ENCODE measurements around the gene LRFN2. TPM values are rescaled to one million over a fixed set of nuclear protein-coding genes. Genes with fewer than 3 reads are reported as not detected.

LRFN2 gene
- polyA plus RNA-seq, 3 donors: not detected

DNA sequence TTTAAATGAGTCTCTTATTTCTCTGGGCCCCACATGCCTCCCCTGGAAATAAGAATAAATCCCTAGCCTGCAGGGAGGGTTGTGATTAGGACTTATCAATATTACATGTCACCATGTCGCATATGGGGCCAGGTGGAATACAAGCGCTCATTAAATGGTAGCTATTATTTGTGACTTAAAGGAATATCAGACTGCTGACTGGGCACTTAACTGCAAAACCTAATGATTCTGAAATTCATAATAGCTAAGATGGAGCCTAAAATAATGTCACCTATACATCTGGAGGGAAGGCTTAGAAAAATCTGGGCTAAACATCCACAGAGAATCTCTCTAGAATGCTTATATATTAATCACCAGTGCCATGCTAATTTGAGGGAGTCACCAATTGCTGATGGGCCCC is 106.5 kb downstream of the LRFN2 start:
- Mint-ChIP-seq H3K9me3 (no peaks in the 10 kb centered on the region), H3K36me3 (no peaks in the 10 kb centered on the region), H3K4me1 (no peaks in the 10 kb centered on the region), H3K27me3 (ENCODE audit: low read depth in 3 of 3) (peaks cover 4 to 23% (median 19%) of the 10 kb centered on the region in 3 donors), H3K4me3 (no peak overlapping the region), H3K27ac (no peak overlapping the region)
- Histone ChIP-seq H3K36me3 (replicated peaks in 1 of 2; ENCODE audit: control insufficient read depth in 1 of 2, insufficient read depth in 2 of 2, low read length in 2 of 2) (no peaks in the 10 kb centered on the region), H3K4me3 (replicated peaks in 1 of 3; ENCODE audit: low read depth in 2 of 3, low read length in 3 of 3) (no peak overlapping the region), H3K9ac (ENCODE audit: insufficient read depth, low read length, poor library complexity, severe bottlenecking) (no peak overlapping the region), H3K27ac (ENCODE audit: low read depth in 1 of 2, low read length in 2 of 2) (no peak overlapping the region), H3K4me1 (ENCODE audit: control insufficient read depth in 1 of 2, insufficient read depth in 2 of 2, low read length in 2 of 2) (no peaks in the 10 kb centered on the region), H4K20me1 (ENCODE audit: insufficient read depth, low read length) (no peaks in the 10 kb centered on the region), H3K27me3 (ENCODE audit: control insufficient read depth in 2 of 2, insufficient read depth in 2 of 2, low read length in 2 of 2) (peaks cover 0 to 2% of the 10 kb centered on the region in 2 donors), H2AFZ (ENCODE audit: insufficient read depth, low read depth, low read length, poor library complexity, severe bottlenecking) (no peak overlapping the region), H3K4me2 (replicated peaks; ENCODE audit: extremely low read depth, low read length, poor library complexity, severe bottlenecking) (no peak overlapping the region), H3K79me2 (ENCODE audit: insufficient read depth, low read length) (no peaks in the 10 kb centered on the region), H3K9me3 (replicated peaks in 1 of 2; ENCODE audit: control insufficient read depth in 1 of 2, insufficient read depth in 1 of 2, low read length in 2 of 2) (no peaks in the 10 kb centered on the region)
- no peak for DNase-seq
- no CpG with 5 or more reads among the region's 2 CpGs for WGBS (ENCODE audit: insufficient coverage)
- intact Hi-C loops (cut with micrococcal nuclease): no loop called here
- TF ChIP-seq, protein P1, sequence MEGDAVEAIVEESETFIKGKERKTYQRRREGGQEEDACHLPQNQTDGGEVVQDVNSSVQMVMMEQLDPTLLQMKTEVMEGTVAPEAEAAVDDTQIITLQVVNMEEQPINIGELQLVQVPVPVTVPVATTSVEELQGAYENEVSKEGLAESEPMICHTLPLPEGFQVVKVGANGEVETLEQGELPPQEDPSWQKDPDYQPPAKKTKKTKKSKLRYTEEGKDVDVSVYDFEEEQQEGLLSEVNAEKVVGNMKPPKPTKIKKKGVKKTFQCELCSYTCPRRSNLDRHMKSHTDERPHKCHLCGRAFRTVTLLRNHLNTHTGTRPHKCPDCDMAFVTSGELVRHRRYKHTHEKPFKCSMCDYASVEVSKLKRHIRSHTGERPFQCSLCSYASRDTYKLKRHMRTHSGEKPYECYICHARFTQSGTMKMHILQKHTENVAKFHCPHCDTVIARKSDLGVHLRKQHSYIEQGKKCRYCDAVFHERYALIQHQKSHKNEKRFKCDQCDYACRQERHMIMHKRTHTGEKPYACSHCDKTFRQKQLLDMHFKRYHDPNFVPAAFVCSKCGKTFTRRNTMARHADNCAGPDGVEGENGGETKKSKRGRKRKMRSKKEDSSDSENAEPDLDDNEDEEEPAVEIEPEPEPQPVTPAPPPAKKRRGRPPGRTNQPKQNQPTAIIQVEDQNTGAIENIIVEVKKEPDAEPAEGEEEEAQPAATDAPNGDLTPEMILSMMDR (IDR thresholded peaks at IDR 0.05): no peak

- Histone ChIP-seq H4K20me1 (ENCODE audit: insufficient read depth, low read length) (no peaks in the 10 kb centered on the region), H3K4me2 (replicated peaks; ENCODE audit: extremely low read depth, low read length, poor library complexity, severe bottlenecking) (no peak overlapping the region), H3K27ac (ENCODE audit: low read depth in 1 of 2, low read length in 2 of 2) (no peak overlapping the region), H3K36me3 (replicated peaks in 1 of 2; ENCODE audit: control insufficient read depth in 1 of 2, insufficient read depth in 2 of 2, low read length in 2 of 2) (no peaks in the 10 kb centered on the region), H3K9ac (ENCODE audit: insufficient read depth, low read length, poor library complexity, severe bottlenecking) (no peak overlapping the region), H3K9me3 (replicated peaks in 1 of 2; ENCODE audit: control insufficient read depth in 1 of 2, insufficient read depth in 1 of 2, low read length in 2 of 2) (no peaks in the 10 kb centered on the region), H3K4me1 (ENCODE audit: control insufficient read depth in 1 of 2, insufficient read depth in 2 of 2, low read length in 2 of 2) (no peaks in the 10 kb centered on the region), H3K4me3 (replicated peaks in 1 of 3; ENCODE audit: low read depth in 2 of 3, low read length in 3 of 3) (no peak overlapping the region), H3K79me2 (ENCODE audit: insufficient read depth, low read length) (no peaks in the 10 kb centered on the region), H3K27me3 (ENCODE audit: control insufficient read depth in 2 of 2, insufficient read depth in 2 of 2, low read length in 2 of 2) (no peaks in the 10 kb centered on the region), H2AFZ (ENCODE audit: insufficient read depth, low read depth, low read length, poor library complexity, severe bottlenecking) (no peak overlapping the region)
- WGBS (ENCODE audit: insufficient coverage): 71% methylated on average over 2 of the region's 7 CpGs
- no peaks in the 10 kb centered on the region for H3K9me3 Mint-ChIP-seq
- DNase-seq: no peak
- no peak overlapping the region for H3K27ac Mint-ChIP-seq
- H3K27me3 Mint-ChIP-seq (ENCODE audit: low read depth in 3 of 3): peaks cover 2 to 22% (median 14%) of the 10 kb centered on the region in 3 donors
- TF ChIP-seq, protein P1 (IDR thresholded peaks at IDR 0.05): no peak
- intact Hi-C loops (cut with micrococcal nuclease): no loop called here
- no peaks in the 10 kb centered on the region for H3K36me3 Mint-ChIP-seq
- H3K4me1 Mint-ChIP-seq: no peaks in the 10 kb centered on the region
- H3K4me3 Mint-ChIP-seq: no peak overlapping the region
These were observed 107.5 kb downstream of the LRFN2 start for GRCh38 chr6:40479706-40480105.

Measured in CD14-positive monocyte (primary cell).